ENCODE results near the gene SYNPR. TPM values are rescaled to one million over a fixed set of nuclear protein-coding genes. Genes with fewer than 3 reads are reported as not detected.

The SYNPR gene
- total RNA-seq, 1 donor from 2014 or later: 0.27 TPM

DNA sequence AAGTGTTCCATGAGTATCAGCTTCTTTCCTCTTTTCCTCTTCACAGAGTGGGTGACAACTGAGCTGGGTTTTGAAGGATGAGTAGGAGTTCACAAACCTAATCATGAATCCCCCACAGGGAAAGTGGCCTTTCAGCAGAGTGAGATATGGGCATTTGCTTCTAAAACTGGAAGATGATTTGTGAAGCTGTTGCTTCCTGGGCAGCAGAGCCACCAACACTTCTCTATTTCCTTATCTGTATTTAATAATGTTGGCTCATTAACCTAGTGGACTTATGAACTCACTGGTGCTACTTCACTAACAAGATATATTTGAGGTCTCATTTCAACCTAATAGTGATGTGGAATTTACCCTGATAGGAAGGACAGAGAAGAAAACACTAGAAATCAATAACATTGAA lies 152.8 kb downstream of the SYNPR start:
- no peaks in the 10 kb centered on the region for H3K9me3 Mint-ChIP-seq (ENCODE audit: unreplicated experiment)
- DNase-seq (ENCODE audit: low read depth) (no peak), FAIRE-seq (no peak)
- H3K4me3 ChIP-seq (ENCODE audit: insufficient read depth, low read depth, low read length): no peak overlapping the region
- H3K4me3 Mint-ChIP-seq (ENCODE audit: unreplicated experiment): no peak overlapping the region
- no peaks in the 10 kb centered on the region for H3K79me2 ChIP-seq (ENCODE audit: insufficient read depth, low read length)
- H3K27me3 Mint-ChIP-seq (ENCODE audit: low read depth, unreplicated experiment): peaks cover 11% of the 10 kb centered on the region
- peaks cover 3% of the 10 kb centered on the region for H3K27me3 ChIP-seq (ENCODE audit: insufficient read depth, low read length)
- H4K20me1 ChIP-seq (ENCODE audit: insufficient read depth, low read length): no peaks in the 10 kb centered on the region
- no peaks in the 10 kb centered on the region for H3K36me3 Mint-ChIP-seq (ENCODE audit: low read depth, unreplicated experiment)
- TF ChIP-seq, protein P1, sequence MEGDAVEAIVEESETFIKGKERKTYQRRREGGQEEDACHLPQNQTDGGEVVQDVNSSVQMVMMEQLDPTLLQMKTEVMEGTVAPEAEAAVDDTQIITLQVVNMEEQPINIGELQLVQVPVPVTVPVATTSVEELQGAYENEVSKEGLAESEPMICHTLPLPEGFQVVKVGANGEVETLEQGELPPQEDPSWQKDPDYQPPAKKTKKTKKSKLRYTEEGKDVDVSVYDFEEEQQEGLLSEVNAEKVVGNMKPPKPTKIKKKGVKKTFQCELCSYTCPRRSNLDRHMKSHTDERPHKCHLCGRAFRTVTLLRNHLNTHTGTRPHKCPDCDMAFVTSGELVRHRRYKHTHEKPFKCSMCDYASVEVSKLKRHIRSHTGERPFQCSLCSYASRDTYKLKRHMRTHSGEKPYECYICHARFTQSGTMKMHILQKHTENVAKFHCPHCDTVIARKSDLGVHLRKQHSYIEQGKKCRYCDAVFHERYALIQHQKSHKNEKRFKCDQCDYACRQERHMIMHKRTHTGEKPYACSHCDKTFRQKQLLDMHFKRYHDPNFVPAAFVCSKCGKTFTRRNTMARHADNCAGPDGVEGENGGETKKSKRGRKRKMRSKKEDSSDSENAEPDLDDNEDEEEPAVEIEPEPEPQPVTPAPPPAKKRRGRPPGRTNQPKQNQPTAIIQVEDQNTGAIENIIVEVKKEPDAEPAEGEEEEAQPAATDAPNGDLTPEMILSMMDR (IDR thresholded peaks at IDR 0.05; ENCODE audit: insufficient read depth, low read depth, low read length): no peak
- no peak for TF ChIP-seq EZH2 (IDR thresholded peaks at IDR 0.05; ENCODE audit: insufficient read depth, low read length)
- H3K27ac Mint-ChIP-seq (ENCODE audit: unreplicated experiment): no peak overlapping the region
- no peak overlapping the region for H3K9ac ChIP-seq (ENCODE audit: low read length)
- H3K36me3 ChIP-seq (ENCODE audit: insufficient read depth, low read length): no peaks in the 10 kb centered on the region
- H3K4me2 ChIP-seq (ENCODE audit: low read length): no peak overlapping the region
- no peaks in the 10 kb centered on the region for H3K4me1 ChIP-seq (ENCODE audit: insufficient read depth, low read length)
- no peaks in the 10 kb centered on the region for H3K9me3 ChIP-seq (ENCODE audit: insufficient read depth, low read depth, low read length)
- H3K4me1 Mint-ChIP-seq (ENCODE audit: low read depth, unreplicated experiment): no peaks in the 10 kb centered on the region
- H2AFZ ChIP-seq (ENCODE audit: low read depth, low read length): no peak overlapping the region
- no peak overlapping the region for H3K27ac ChIP-seq (ENCODE audit: low read depth, low read length)

DNA sequence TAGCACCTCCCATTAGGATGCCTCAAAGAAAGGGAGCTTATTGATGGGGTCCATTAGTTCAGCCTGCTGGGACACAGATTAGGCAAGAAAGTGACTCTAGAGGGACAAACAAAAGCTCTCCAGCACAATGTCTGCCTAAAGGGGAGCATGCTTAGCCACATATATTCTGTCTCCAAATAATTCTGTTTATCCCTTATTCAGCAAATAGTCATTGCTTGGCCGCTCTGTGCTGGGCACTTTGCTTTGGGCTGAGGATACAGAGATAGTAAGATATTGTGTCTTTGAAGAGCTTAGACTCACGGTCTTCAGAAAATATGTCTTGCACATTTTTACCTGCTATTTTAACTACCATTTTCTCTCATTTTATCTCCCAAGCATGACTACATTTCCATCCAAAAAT lies 159.8 kb downstream of the SYNPR start:
- no peaks in the 10 kb centered on the region for H3K4me1 Mint-ChIP-seq (ENCODE audit: low read depth, unreplicated experiment)

DNA sequence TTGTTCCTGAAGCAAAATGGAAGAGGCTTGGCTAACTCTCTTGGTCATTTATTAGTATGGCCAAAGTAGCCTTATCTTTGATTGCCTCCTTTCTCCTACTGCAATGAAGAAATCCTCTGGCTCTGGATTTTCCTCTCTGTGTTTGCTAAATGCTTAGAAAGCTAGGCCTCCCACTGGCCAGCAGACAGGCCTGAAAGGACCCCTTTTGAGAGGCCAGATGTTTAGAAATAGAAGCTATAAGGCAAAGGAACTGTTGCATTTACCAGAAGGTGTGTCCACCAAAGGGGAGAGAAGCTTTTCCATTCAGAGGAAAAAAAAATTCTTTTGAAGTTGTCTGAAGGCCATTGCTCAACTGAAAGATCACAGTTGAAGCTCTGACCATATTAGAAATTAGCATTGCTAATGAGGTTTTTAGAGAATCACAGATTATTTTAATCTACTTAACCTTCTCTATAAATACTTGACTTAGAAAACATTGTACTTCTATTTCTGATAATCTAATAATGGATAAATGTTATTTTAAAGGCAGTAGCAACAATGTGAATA lies 160.8 kb downstream of the SYNPR start:
- H3K4me2 ChIP-seq (ENCODE audit: low read length): no peak overlapping the region

More for the DNA sequence above, 159.8 kb downstream of the SYNPR start:
- Histone ChIP-seq H3K27me3 (ENCODE audit: insufficient read depth, low read length) (peaks cover 3% of the 10 kb centered on the region), H3K9ac (ENCODE audit: low read length) (no peak overlapping the region), H4K20me1 (ENCODE audit: insufficient read depth, low read length) (no peaks in the 10 kb centered on the region), H3K9me3 (ENCODE audit: insufficient read depth, low read depth, low read length) (no peaks in the 10 kb centered on the region), H3K4me1 (ENCODE audit: insufficient read depth, low read length) (no peaks in the 10 kb centered on the region), H3K4me3 (ENCODE audit: insufficient read depth, low read depth, low read length) (no peak overlapping the region), H3K79me2 (ENCODE audit: insufficient read depth, low read length) (no peaks in the 10 kb centered on the region), H2AFZ (ENCODE audit: low read depth, low read length) (no peak overlapping the region), H3K27ac (ENCODE audit: low read depth, low read length) (no peak overlapping the region), H3K36me3 (ENCODE audit: insufficient read depth, low read length) (no peaks in the 10 kb centered on the region), H3K4me2 (ENCODE audit: low read length) (no peak overlapping the region)
- no peak for TF ChIP-seq EZH2 (IDR thresholded peaks at IDR 0.05; ENCODE audit: insufficient read depth, low read length)
- TF ChIP-seq, protein P1 (IDR thresholded peaks at IDR 0.05; ENCODE audit: insufficient read depth, low read depth, low read length): no peak
- Mint-ChIP-seq H3K27ac (ENCODE audit: unreplicated experiment) (no peak overlapping the region), H3K36me3 (ENCODE audit: low read depth, unreplicated experiment) (no peaks in the 10 kb centered on the region), H3K4me3 (ENCODE audit: unreplicated experiment) (no peak overlapping the region), H3K9me3 (ENCODE audit: unreplicated experiment) (no peaks in the 10 kb centered on the region), H3K27me3 (ENCODE audit: low read depth, unreplicated experiment) (peaks cover 25% of the 10 kb centered on the region)
- no peak for FAIRE-seq
- DNase-seq (ENCODE audit: low read depth): no peak

More for the DNA sequence above, 160.8 kb downstream of the SYNPR start:
- no peak overlapping the region for H2AFZ ChIP-seq (ENCODE audit: low read depth, low read length)
- H3K36me3 ChIP-seq (ENCODE audit: insufficient read depth, low read length): no peaks in the 10 kb centered on the region
- H4K20me1 ChIP-seq (ENCODE audit: insufficient read depth, low read length): no peaks in the 10 kb centered on the region
- no peaks in the 10 kb centered on the region for H3K4me1 Mint-ChIP-seq (ENCODE audit: low read depth, unreplicated experiment)
- H3K27me3 ChIP-seq (ENCODE audit: insufficient read depth, low read length): peaks cover 3% of the 10 kb centered on the region
- no peak overlapping the region for H3K4me3 Mint-ChIP-seq (ENCODE audit: unreplicated experiment)
- no peak overlapping the region for H3K27ac ChIP-seq (ENCODE audit: low read depth, low read length)
- no peak for TF ChIP-seq EZH2 (IDR thresholded peaks at IDR 0.05; ENCODE audit: insufficient read depth, low read length)
- TF ChIP-seq, protein P1 (IDR thresholded peaks at IDR 0.05; ENCODE audit: insufficient read depth, low read depth, low read length): no peak
- no peak overlapping the region for H3K9ac ChIP-seq (ENCODE audit: low read length)
- H3K9me3 ChIP-seq (ENCODE audit: insufficient read depth, low read depth, low read length): no peaks in the 10 kb centered on the region
- no peak overlapping the region for H3K27ac Mint-ChIP-seq (ENCODE audit: unreplicated experiment)
- H3K79me2 ChIP-seq (ENCODE audit: insufficient read depth, low read length): no peaks in the 10 kb centered on the region
- no peak for DNase-seq (ENCODE audit: low read depth)
- FAIRE-seq: no peak
- no peak overlapping the region for H3K4me3 ChIP-seq (ENCODE audit: insufficient read depth, low read depth, low read length)
- H3K9me3 Mint-ChIP-seq (ENCODE audit: unreplicated experiment): no peaks in the 10 kb centered on the region
- no peaks in the 10 kb centered on the region for H3K36me3 Mint-ChIP-seq (ENCODE audit: low read depth, unreplicated experiment)
- H3K27me3 Mint-ChIP-seq (ENCODE audit: low read depth, unreplicated experiment): peaks cover 29% of the 10 kb centered on the region
- no peaks in the 10 kb centered on the region for H3K4me1 ChIP-seq (ENCODE audit: insufficient read depth, low read length)
